H9 (cell line): ENCODE data around the gene MDK. TPM values are rescaled to one million over a fixed set of nuclear protein-coding genes. Genes with fewer than 3 reads are reported as not detected.
A peak's percentile ranks its signal among the peaks of the same experiment; 100 is the strongest.

Experiments
- DNase-seq: peaks from one replicate; pipeline ENCODE4 v3.0.0-alpha.2; 2017
- H2AFZ ChIP-seq: one replicate; pipeline ENCODE4 v1.6.1; 2013; ENCODE audit warnings: mild to moderate bottlenecking, low read length, control low read depth, moderate library complexity
- H2AK5ac ChIP-seq: 2 replicates; pipeline ENCODE4 v1.6.1; 2013; ENCODE audit warnings: low read length, control low read depth, mixed read lengths; ENCODE audit not compliant: insufficient read length
- H2BK120ac ChIP-seq: one replicate; pipeline ENCODE4 v1.6.1; 2013; ENCODE audit warnings: low read depth, mild to moderate bottlenecking, low read length, control low read depth, inconsistent platforms; ENCODE audit not compliant: poor library complexity, severe bottlenecking
- H2BK12ac ChIP-seq: 2 replicates; pipeline ENCODE4 v1.6.1; 2013; ENCODE audit warnings: low read length, control low read depth, mixed read lengths, low read depth; ENCODE audit not compliant: insufficient read length
- H2BK15ac ChIP-seq: 2 replicates; pipeline ENCODE4 v1.6.1; 2013; ENCODE audit warnings: low read depth, low read length, control low read depth
- H2BK20ac ChIP-seq: one replicate; pipeline ENCODE4 v1.6.1; 2013; ENCODE audit warnings: low read depth, mild to moderate bottlenecking, low read length, control low read depth, inconsistent platforms; ENCODE audit not compliant: poor library complexity, severe bottlenecking
- H2BK5ac ChIP-seq: 2 replicates; pipeline ENCODE4 v1.6.1; 2013; ENCODE audit warnings: low read length, control low read depth, mixed read lengths; ENCODE audit not compliant: insufficient read length
- H3K14ac ChIP-seq: 2 replicates; pipeline ENCODE4 v1.6.1; 2013; ENCODE audit warnings: low read length, control low read depth; ENCODE audit not compliant: insufficient read depth
- H3K18ac ChIP-seq: 2 replicates; pipeline ENCODE4 v1.6.1; 2013; ENCODE audit warnings: low read depth, mild to moderate bottlenecking, mixed read lengths, low read length, control low read depth; ENCODE audit not compliant: insufficient read length
- H3K23ac ChIP-seq: 2 replicates; pipeline ENCODE4 v1.6.1; 2013; ENCODE audit warnings: low read length, control low read depth, mixed read lengths, low read depth; ENCODE audit not compliant: insufficient read length
- H3K23me2 ChIP-seq: 2 replicates; pipeline ENCODE4 v1.6.1; 2013; ENCODE audit warnings: low read depth, mild to moderate bottlenecking, mixed read lengths, low read length, control low read depth; ENCODE audit not compliant: insufficient read length, poor library complexity, severe bottlenecking
- H3K27ac ChIP-seq: 2 replicates; pipeline ENCODE4 v1.5.1; 2013; ENCODE audit warnings: low read length, control low read depth, mixed read lengths, low read depth; ENCODE audit not compliant: insufficient read length
- H3K27me3 ChIP-seq: 2 replicates; pipeline ENCODE4 v1.6.1; 2013; ENCODE audit warnings: low read length, control low read depth, inconsistent platforms; ENCODE audit not compliant: insufficient read depth
- H3K4ac ChIP-seq: 2 replicates; pipeline ENCODE4 v1.6.1; 2013; ENCODE audit warnings: low read depth, mild to moderate bottlenecking, control low read depth, inconsistent platforms, low read length, moderate library complexity
- H3K4me1 ChIP-seq: 2 replicates; pipeline ENCODE4 v1.6.1; 2013; ENCODE audit warnings: low read length, control low read depth, inconsistent platforms; ENCODE audit not compliant: insufficient read depth
- H3K4me2 ChIP-seq: 2 replicates; pipeline ENCODE4 v1.6.1; 2013; ENCODE audit warnings: low read length, control low read depth, mixed read lengths; ENCODE audit not compliant: insufficient read length, insufficient read depth
- H3K56ac ChIP-seq: 2 replicates; pipeline ENCODE4 v1.6.1; 2013; ENCODE audit warnings: low read depth, mild to moderate bottlenecking, mixed read lengths, low read length, control low read depth; ENCODE audit not compliant: insufficient read length
- H3K79me1 ChIP-seq: 2 replicates; pipeline ENCODE4 v1.6.1; 2013; ENCODE audit warnings: low read depth, mild to moderate bottlenecking, moderate library complexity, low read length, control low read depth, inconsistent platforms; ENCODE audit not compliant: insufficient read depth, poor library complexity, severe bottlenecking
- H3K79me2 ChIP-seq: 2 replicates; pipeline ENCODE4 v1.6.1; 2013; ENCODE audit warnings: low read length, control low read depth, inconsistent platforms; ENCODE audit not compliant: insufficient read depth
- H3K9ac ChIP-seq: 2 replicates; pipeline ENCODE4 v1.6.1; 2013; ENCODE audit warnings: low read length, control low read depth, mixed read lengths; ENCODE audit not compliant: insufficient read length; ENCODE audit errors: extremely low read depth
- H3K9me3 ChIP-seq: one replicate; pipeline ENCODE4 v1.6.1; 2013; ENCODE audit warnings: low read depth, low read length, inconsistent platforms; ENCODE audit not compliant: control insufficient read depth
- H3T11ph ChIP-seq: one replicate; pipeline ENCODE4 v1.6.1; 2013; ENCODE audit warnings: mild to moderate bottlenecking, low read length, control low read depth, inconsistent platforms
- H4K20me1 ChIP-seq: one replicate; pipeline ENCODE4 v1.6.1; 2013; ENCODE audit not compliant: control insufficient read depth, insufficient read length, insufficient read depth
- H4K5ac ChIP-seq: 2 replicates; pipeline ENCODE4 v1.6.1; 2013; ENCODE audit warnings: low read depth, mild to moderate bottlenecking, mixed read lengths, low read length, control low read depth; ENCODE audit not compliant: insufficient read length
- H4K8ac ChIP-seq: replicated peaks from 2 replicates; pipeline ENCODE4 v1.6.1; 2013; ENCODE audit warnings: low read length, control low read depth, mixed read lengths, low read depth; ENCODE audit not compliant: insufficient read length
- H4K91ac ChIP-seq: 2 replicates; pipeline ENCODE4 v1.6.1; 2013; ENCODE audit warnings: low read depth, mild to moderate bottlenecking, moderate library complexity, mixed read lengths, low read length, control low read depth; ENCODE audit not compliant: insufficient read length
- H3K27ac Mint-ChIP-seq, 3 experiments: 2 replicates in 2 of 3; 3 replicates in 1 of 3; pipeline ENCODE4 v1.8.0; 2020 to 2021; ENCODE audit warnings: mixed read lengths in 3 of 3, mild to moderate bottlenecking in 1 of 3, moderate library complexity in 1 of 3
- H3K27me3 Mint-ChIP-seq: 2 replicates; pipeline ENCODE4 v1.8.0; 2021; ENCODE audit warnings: low read depth, mild to moderate bottlenecking, moderate library complexity, mixed read lengths
- H3K36me3 Mint-ChIP-seq, 3 experiments: 2 replicates in 2 of 3; 3 replicates in 1 of 3; pipeline ENCODE4 v1.8.0; 2020 to 2021; ENCODE audit warnings: low read depth in 3 of 3, mixed read lengths in 3 of 3; ENCODE audit not compliant: insufficient read depth in 1 of 3
- H3K4me1 Mint-ChIP-seq, 2 experiments: 2 replicates each; pipeline ENCODE4 v1.8.0; 2020; ENCODE audit warnings: mixed read lengths in 2 of 2
- H3K4me3 Mint-ChIP-seq, 2 experiments: 2 replicates in 1 of 2; 3 replicates in 1 of 2; pipeline ENCODE4 v1.8.0; 2020 to 2021; ENCODE audit warnings: mild to moderate bottlenecking in 2 of 2, mixed read lengths in 2 of 2, moderate library complexity in 1 of 2
- H3K9me3 Mint-ChIP-seq, 2 experiments: 2 replicates in 1 of 2; 3 replicates in 1 of 2; pipeline ENCODE4 v1.8.0; 2020; ENCODE audit warnings: mild to moderate bottlenecking in 2 of 2, mixed read lengths in 2 of 2, moderate library complexity in 1 of 2
- WGBS: extraction: QIAGEN DNeasy Blood & Tissue Kit; methylation state at CpG from one replicate; pipeline ENCODE4 v1.1.7; 2013; ENCODE audit warnings: missing lambda C conversion rate, low lambda C conversion rate, mixed read lengths; ENCODE audit not compliant: insufficient read length; ENCODE audit errors: extremely low coverage; 5-methylcytosine and 5-hydroxymethylcytosine counted together
- total RNA-seq: library from RNA; stranded (reverse); gene quantifications from 2 replicates; pipeline ENCODE4 v1.2.1, GENCODE V29; 2021
- TF ChIP-seq, protein P1 (sequence below): fragments of 200-600 bp; sonication (generic); conservative IDR thresholded peaks from 3 replicates; pipeline ENCODE4 v1.8.0; 2021; ENCODE audit warnings: antibody characterized with exemption, mild to moderate bottlenecking

Gene MDK
- total RNA-seq, 1 experiment from 2014 or later = 392 TPM

DNA sequence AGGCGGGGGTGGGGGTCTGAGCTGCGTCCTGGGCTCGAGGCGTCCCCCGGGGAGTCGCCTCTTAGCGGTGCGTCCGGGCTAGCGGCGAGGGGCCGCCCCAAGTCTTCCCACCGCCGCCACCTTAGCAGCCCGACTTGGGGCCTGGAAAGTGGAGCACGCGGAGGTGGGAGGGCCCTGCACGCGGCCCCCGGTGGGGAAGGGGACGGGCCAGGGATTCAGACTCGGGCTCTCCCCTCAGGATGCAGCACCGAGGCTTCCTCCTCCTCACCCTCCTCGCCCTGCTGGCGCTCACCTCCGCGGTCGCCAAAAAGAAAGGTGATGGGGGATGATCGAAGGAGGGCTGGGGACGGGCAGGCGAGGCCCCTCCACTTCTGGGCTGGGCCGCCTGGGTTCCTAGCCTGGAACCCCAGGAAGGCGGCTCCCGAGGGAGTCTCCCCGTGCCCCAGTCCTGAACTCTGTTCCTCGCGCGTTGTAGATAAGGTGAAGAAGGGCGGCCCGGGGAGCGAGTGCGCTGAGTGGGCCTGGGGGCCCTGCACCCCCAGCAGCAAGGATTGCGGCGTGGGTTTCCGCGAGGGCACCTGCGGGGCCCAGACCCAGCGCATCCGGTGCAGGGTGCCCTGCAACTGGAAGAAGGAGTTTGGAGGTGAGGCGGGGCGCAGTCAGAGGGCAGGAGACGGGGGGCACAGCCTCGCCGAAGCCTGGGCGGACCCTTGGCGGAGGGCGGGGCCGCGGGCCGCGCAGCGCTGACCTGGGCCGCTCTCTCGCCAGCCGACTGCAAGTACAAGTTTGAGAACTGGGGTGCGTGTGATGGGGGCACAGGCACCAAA is 563 bp downstream of the MDK start:
- DNase-seq = peak; percentile 59
- Mint-ChIP-seq H3K4me3 (peak overlapping the region; percentile 79 to 86), H3K27me3 (peaks cover 23% of the 10 kb centered on the region), H3K4me1 (peaks cover 6 to 26% of the 10 kb centered on the region in 2 experiments), H3K27ac (peak overlapping the region in 2 of 3 experiments; percentile 59 to 82; a peak in 4 of 7 replicates), H3K36me3 (peaks cover 14 to 20% (median 19%) of the 10 kb centered on the region in 3 experiments), H3K9me3 (no peaks in the 10 kb centered on the region)
- no peaks in the 10 kb centered on the region for H3K27me3 ChIP-seq
- H3K9me3 ChIP-seq = no peaks in the 10 kb centered on the region
- no peak overlapping the region for H2AK5ac ChIP-seq
- no peak overlapping the region for H4K91ac ChIP-seq
- H3K56ac ChIP-seq = no peak overlapping the region
- H2BK15ac ChIP-seq = no peak overlapping the region
- H3K23me2 ChIP-seq = peaks cover 8% of the 10 kb centered on the region
- no peak overlapping the region for H3T11ph ChIP-seq
- peak overlapping the region; percentile 71 for H3K4me2 ChIP-seq
- TF ChIP-seq, protein P1, sequence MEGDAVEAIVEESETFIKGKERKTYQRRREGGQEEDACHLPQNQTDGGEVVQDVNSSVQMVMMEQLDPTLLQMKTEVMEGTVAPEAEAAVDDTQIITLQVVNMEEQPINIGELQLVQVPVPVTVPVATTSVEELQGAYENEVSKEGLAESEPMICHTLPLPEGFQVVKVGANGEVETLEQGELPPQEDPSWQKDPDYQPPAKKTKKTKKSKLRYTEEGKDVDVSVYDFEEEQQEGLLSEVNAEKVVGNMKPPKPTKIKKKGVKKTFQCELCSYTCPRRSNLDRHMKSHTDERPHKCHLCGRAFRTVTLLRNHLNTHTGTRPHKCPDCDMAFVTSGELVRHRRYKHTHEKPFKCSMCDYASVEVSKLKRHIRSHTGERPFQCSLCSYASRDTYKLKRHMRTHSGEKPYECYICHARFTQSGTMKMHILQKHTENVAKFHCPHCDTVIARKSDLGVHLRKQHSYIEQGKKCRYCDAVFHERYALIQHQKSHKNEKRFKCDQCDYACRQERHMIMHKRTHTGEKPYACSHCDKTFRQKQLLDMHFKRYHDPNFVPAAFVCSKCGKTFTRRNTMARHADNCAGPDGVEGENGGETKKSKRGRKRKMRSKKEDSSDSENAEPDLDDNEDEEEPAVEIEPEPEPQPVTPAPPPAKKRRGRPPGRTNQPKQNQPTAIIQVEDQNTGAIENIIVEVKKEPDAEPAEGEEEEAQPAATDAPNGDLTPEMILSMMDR = no peak
- H4K5ac ChIP-seq = no peak overlapping the region
- H4K8ac ChIP-seq = no peak overlapping the region
- H2BK12ac ChIP-seq = no peak overlapping the region
- no peaks in the 10 kb centered on the region for H4K20me1 ChIP-seq
- peak overlapping the region; percentile 88 for H3K14ac ChIP-seq
- peak overlapping the region; percentile 91 for H3K18ac ChIP-seq
- no peak overlapping the region for H2BK5ac ChIP-seq
- 0 out of 2 replicates have a peak overlapping the region, but pooled peaks have one; percentile 5 for H3K4ac ChIP-seq
- H3K79me2 ChIP-seq = no peaks in the 10 kb centered on the region
- H2BK120ac ChIP-seq = peak overlapping the region; percentile 63
- H3K9ac ChIP-seq = peak overlapping the region; percentile 61
- WGBS = no CpG with 5 or more reads among the region's 66 CpGs
- no peak overlapping the region for H2AFZ ChIP-seq
- no peak overlapping the region for H3K23ac ChIP-seq
- no peaks in the 10 kb centered on the region for H3K79me1 ChIP-seq
- H2BK20ac ChIP-seq = no peak overlapping the region
- H3K27ac ChIP-seq = no peak overlapping the region
- H3K4me1 ChIP-seq = peaks cover 4% of the 10 kb centered on the region; the same call in 1 of the 2 replicates
